Muscle of back (tissue), 11 donors: ENCODE measurements around the gene EPB41L4A. TPM values are rescaled to one million over a fixed set of nuclear protein-coding genes. Genes with fewer than 3 reads are reported as not detected.
"Not testable (repeated sequence)": the region's sequence is repeated elsewhere in the genome, so short reads cannot be mapped to it uniquely, and the experiment has no call there.

ENCODE experiments used
- DNase-seq, 3 donors: peaks; one replicate each; pipeline versions ENCODE4 v3.0.0 to v3.0.0-alpha.2; 2013
- polyA plus RNA-seq, 10 donors: library from polyadenylated mRNA; unstranded; fragments of 120-200 nt; gene quantifications; one replicate each; pipeline ENCODE4 v1.2.1, GENCODE V29; 2013; ENCODE audit not compliant: insufficient read length in 10 of 10

EPB41L4A gene
- polyA plus RNA-seq, 10 donors: 4.6 to 10.5 (median 7.2) TPM

GRCh38 chr5:112401924-112402323, 17.2 kb downstream of the EPB41L4A start:
- no peak for DNase-seq

- DNase-seq: no peak
Observed at GRCh38 chr5:112397690-112398089, 21.4 kb downstream of the EPB41L4A start.

GRCh38 chr5:112396430-112396829, 22.6 kb downstream of the EPB41L4A start:
- DNase-seq: no peak

- not testable (repeated sequence) for DNase-seq
Observed at GRCh38 chr5:112395299-112395698, 23.8 kb downstream of the EPB41L4A start.

- no peak for DNase-seq
Observed at GRCh38 chr5:112390327-112390726, 28.8 kb downstream of the EPB41L4A start.

- DNase-seq: no peak
Observed at GRCh38 chr5:112388739-112389138, 30.3 kb downstream of the EPB41L4A start.

GRCh38 chr5:112388074-112388473, 31.0 kb downstream of the EPB41L4A start:
- no peak for DNase-seq

- DNase-seq: no peak
Observed at GRCh38 chr5:112386766-112387165, 32.3 kb downstream of the EPB41L4A start.

- DNase-seq: no peak
Observed at GRCh38 chr5:112385969-112386368, 33.1 kb downstream of the EPB41L4A start.

- DNase-seq: no peak
Observed at GRCh38 chr5:112385566-112385965, 33.5 kb downstream of the EPB41L4A start.

- DNase-seq: no peak
Observed at GRCh38 chr5:112384523-112384922, 34.6 kb downstream of the EPB41L4A start.

GRCh38 chr5:112382886-112383285, 36.2 kb downstream of the EPB41L4A start:
- no peak for DNase-seq

GRCh38 chr5:112381521-112381920, 37.6 kb downstream of the EPB41L4A start:
- no peak for DNase-seq

- peak in 2 of 3 donors; percentile 6 to 32 for DNase-seq
Observed at GRCh38 chr5:112379542-112380325, 39.3 kb downstream of the EPB41L4A start.

- no peak for DNase-seq
Observed at GRCh38 chr5:112374818-112375217, 44.3 kb downstream of the EPB41L4A start.

- peak in 2 of 3 donors; percentile 2 to 6 for DNase-seq
Observed at GRCh38 chr5:112374356-112374755, 44.7 kb downstream of the EPB41L4A start.

GRCh38 chr5:112373885-112374284, 45.2 kb downstream of the EPB41L4A start:
- DNase-seq: no peak

- no peak for DNase-seq
Observed at GRCh38 chr5:112372543-112372942, 46.5 kb downstream of the EPB41L4A start.

- no peak for DNase-seq
Observed at GRCh38 chr5:112371067-112371466, 48.0 kb downstream of the EPB41L4A start.

- no peak for DNase-seq
Observed at GRCh38 chr5:112367400-112367799, 51.7 kb downstream of the EPB41L4A start.

GRCh38 chr5:112366987-112367386, 52.1 kb downstream of the EPB41L4A start:
- DNase-seq: no peak

GRCh38 chr5:112360740-112361139, 58.3 kb downstream of the EPB41L4A start:
- DNase-seq: not testable (repeated sequence)

- DNase-seq: no peak
Observed at GRCh38 chr5:112356178-112356956, 62.7 kb downstream of the EPB41L4A start.
